Breast epithelium (tissue), 4 donors: ENCODE results near the gene RASGRP1. TPM values are rescaled to one million over a fixed set of nuclear protein-coding genes. Genes with fewer than 3 reads are reported as not detected.

Source experiments
- DNase-seq, 2 donors: peaks; one replicate each; pipeline ENCODE4 v3.0.0-alpha.2; 2019; ENCODE audit warnings: low spot score in 2 of 2
- H3K27ac ChIP-seq, 2 donors: fragments of 200-600 bp; sonication (generic) in 1 of 2; one replicate each; pipeline ENCODE4 v1.5.1; 2016 to 2019; ENCODE audit warnings: mild to moderate bottlenecking in 1 of 2
- H3K27me3 ChIP-seq, 2 donors: fragments of 200-600 bp; sonication (generic) in 1 of 2; one replicate each; pipeline versions ENCODE4 v1.5.1 to v1.6.0; 2017 to 2019; ENCODE audit warnings: control low read depth in 1 of 2, mild to moderate bottlenecking in 1 of 2
- H3K36me3 ChIP-seq: fragments of 200-600 bp; one replicate; pipeline ENCODE4 v1.5.1; 2019
- H3K4me1 ChIP-seq, 2 donors: fragments of 200-600 bp; sonication (generic); one replicate each; pipeline ENCODE4 v1.5.1; 2016 to 2019; ENCODE audit warnings: control low read depth in 1 of 2
- H3K4me3 ChIP-seq, 3 donors: fragments of 200-600 bp; sonication (generic); 1 replicate in 2 of 3; 2 replicates in 1 of 3; pipeline ENCODE4 v1.5.1; 2016 to 2019; ENCODE audit warnings: mild to moderate bottlenecking in 3 of 3, moderate library complexity in 2 of 3
- H3K9me3 ChIP-seq, 2 donors: fragments of 200-600 bp; sonication (generic) in 1 of 2; one replicate each; pipeline ENCODE4 v1.5.1; 2016 to 2019; ENCODE audit warnings: control low read depth in 1 of 2
- POLR2A ChIP-seq: fragments of 450-650 bp; IDR thresholded peaks from one replicate; pipeline ENCODE4 v1.6.1; 2016; ENCODE audit warnings: antibody characterized with exemption, mild to moderate bottlenecking, moderate library complexity
- POLR2AphosphoS5 ChIP-seq, 3 donors: sonication (generic); formaldehyde crosslinking; IDR thresholded peaks; one replicate each; pipeline ENCODE4 v1.6.1; 2017; ENCODE audit warnings: antibody characterized with exemption in 3 of 3
- intact Hi-C: fragments of 100-400 bp; cut with DNase I; formaldehyde crosslinking; loops from one replicate; pipeline ENCODE4 v1.15.1; 2023; ENCODE audit warnings: low total_unique reads
- total RNA-seq, 3 donors: library from RNA; depleted of rRNA; stranded (reverse); fragments of >200 nt; gene quantifications; one replicate each; pipeline ENCODE4 v1.1.0, GENCODE V29; 2016
- TF ChIP-seq, protein P1 (sequence below), 3 donors: fragments of 450-650 bp; IDR thresholded peaks; one replicate each; pipeline ENCODE4 v1.5.1; 2016 to 2017; ENCODE audit warnings: antibody characterized with exemption in 3 of 3, mild to moderate bottlenecking in 3 of 3, moderate library complexity in 3 of 3

RASGRP1 gene
- total RNA-seq, 3 donors from 2014 or later: 0.96 to 4.8 (median 1.3) TPM

DNA sequence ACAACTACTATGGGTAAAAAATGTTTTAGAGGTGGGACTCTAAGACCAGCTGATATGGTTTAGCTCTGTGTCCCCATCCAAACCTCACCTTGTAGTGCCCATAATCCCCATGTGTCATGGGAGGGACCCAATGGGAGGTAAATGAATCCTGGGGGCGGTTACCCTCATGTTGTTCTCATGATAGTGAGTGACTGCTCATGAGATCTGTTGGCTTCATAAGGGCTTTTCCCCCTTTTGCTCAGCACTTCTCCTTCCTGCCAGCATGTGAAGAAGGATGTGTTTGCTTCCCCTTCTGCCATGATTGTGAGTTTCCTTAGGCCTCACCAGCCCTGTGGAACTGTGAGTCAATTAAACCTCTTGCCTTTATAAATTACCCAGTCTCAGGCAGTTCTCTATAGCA lies 65.0 kb downstream of the RASGRP1 start:
- intact Hi-C loops: no loop called here
- Histone ChIP-seq H3K27me3 (no peaks in the 10 kb centered on the region), H3K4me1 (no peaks in the 10 kb centered on the region), H3K27ac (no peak overlapping the region), H3K36me3 (no peaks in the 10 kb centered on the region), H3K9me3 (no peaks in the 10 kb centered on the region), H3K4me3 (no peak overlapping the region)
- TF ChIP-seq POLR2AphosphoS5 (IDR thresholded peaks at IDR 0.05) (no peak), POLR2A (no peak)
- TF ChIP-seq, protein P1, sequence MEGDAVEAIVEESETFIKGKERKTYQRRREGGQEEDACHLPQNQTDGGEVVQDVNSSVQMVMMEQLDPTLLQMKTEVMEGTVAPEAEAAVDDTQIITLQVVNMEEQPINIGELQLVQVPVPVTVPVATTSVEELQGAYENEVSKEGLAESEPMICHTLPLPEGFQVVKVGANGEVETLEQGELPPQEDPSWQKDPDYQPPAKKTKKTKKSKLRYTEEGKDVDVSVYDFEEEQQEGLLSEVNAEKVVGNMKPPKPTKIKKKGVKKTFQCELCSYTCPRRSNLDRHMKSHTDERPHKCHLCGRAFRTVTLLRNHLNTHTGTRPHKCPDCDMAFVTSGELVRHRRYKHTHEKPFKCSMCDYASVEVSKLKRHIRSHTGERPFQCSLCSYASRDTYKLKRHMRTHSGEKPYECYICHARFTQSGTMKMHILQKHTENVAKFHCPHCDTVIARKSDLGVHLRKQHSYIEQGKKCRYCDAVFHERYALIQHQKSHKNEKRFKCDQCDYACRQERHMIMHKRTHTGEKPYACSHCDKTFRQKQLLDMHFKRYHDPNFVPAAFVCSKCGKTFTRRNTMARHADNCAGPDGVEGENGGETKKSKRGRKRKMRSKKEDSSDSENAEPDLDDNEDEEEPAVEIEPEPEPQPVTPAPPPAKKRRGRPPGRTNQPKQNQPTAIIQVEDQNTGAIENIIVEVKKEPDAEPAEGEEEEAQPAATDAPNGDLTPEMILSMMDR (IDR thresholded peaks at IDR 0.05): no peak
- no peak for DNase-seq

DNA sequence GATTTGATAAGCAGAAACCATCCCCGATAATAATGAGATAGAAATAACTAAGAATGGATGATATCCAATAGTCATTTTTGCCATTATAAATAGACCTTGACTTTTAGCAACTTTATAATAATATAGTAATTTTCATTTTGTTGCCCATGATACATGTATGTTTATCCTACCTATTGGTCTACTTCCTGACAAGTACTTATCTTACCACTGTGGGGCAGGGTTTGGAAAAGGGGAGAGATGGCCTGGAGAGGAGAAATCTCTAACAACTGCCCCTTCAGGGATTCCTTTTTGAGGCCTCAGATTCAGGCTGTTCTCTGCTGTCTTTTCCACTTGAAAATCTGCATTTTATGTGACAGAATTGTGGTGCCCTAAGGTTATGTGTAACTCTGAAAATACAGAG lies 68.5 kb downstream of the RASGRP1 start:
- TF ChIP-seq POLR2A: no peak
- TF ChIP-seq, protein P1 (IDR thresholded peaks at IDR 0.05): no peak
- no peak for TF ChIP-seq POLR2AphosphoS5 (IDR thresholded peaks at IDR 0.05)

DNA sequence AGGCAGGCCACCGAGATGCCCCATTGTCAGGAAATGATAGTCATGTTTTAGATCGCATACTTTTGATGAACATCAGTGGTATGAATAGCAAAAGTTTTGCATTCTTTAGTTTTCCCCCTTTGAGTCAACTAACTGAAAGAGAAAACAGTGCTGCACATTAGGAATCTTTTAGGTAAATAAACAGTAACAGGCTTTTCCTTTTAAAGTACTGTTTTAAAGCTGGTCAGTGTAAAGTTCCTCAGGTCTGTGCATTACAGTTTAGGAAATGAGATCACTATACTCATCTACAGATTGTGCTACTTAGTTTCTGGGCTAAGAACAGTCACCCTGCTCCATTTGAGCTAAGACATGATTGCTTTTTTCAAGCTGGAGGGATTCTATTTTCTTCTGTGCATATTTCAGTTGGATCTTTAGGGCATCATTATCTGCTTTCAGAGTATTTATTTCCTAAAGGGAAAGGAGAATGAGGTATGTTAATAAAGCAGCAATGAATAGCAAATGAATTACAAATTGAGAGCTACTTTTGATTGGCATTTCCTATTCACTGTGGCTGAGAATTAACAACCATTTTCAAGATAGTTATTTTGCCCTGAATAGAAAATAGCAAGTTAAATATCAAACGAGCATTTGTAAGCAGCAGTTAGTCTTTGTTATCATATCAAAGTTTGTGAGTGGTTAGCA lies 74.2 kb downstream of the RASGRP1 start:
- no peaks in the 10 kb centered on the region for H3K4me1 ChIP-seq
- no peaks in the 10 kb centered on the region for H3K36me3 ChIP-seq
- intact Hi-C loops: no loop called here
- H3K27ac ChIP-seq: no peak overlapping the region
- TF ChIP-seq POLR2AphosphoS5 (IDR thresholded peaks at IDR 0.05): no peak
- TF ChIP-seq, protein P1 (IDR thresholded peaks at IDR 0.05): no peak
- no peak for TF ChIP-seq POLR2A
- H3K9me3 ChIP-seq: no peaks in the 10 kb centered on the region
- no peaks in the 10 kb centered on the region for H3K27me3 ChIP-seq
- H3K4me3 ChIP-seq: no peak overlapping the region
- no peak for DNase-seq

More for the DNA sequence above, 68.5 kb downstream of the RASGRP1 start:
- Histone ChIP-seq H3K4me1 (no peaks in the 10 kb centered on the region), H3K4me3 (no peak overlapping the region), H3K36me3 (no peaks in the 10 kb centered on the region), H3K27ac (no peak overlapping the region), H3K9me3 (no peaks in the 10 kb centered on the region), H3K27me3 (no peaks in the 10 kb centered on the region)
- intact Hi-C loops: no loop called here
- DNase-seq: no peak

DNA sequence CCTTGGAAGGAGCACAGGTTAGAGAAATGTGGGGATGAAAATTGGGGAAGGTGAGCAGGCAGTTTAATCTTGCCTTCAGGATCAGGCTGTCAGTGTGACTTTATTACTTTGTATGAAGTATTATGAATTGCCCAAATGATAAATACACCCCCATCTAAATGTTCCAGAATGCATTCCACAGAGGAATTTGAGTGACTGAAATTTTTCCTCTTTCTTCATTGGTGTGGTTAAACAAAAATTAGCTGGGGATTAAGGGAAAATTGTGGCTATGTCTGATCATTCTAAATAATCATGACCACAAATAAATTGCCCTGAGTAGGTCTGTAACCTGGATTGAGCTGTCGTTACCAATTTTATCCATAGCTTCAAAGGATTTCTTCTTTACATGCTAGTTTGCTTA lies 77.2 kb downstream of the RASGRP1 start:
- Histone ChIP-seq H3K27me3 (no peaks in the 10 kb centered on the region), H3K9me3 (no peaks in the 10 kb centered on the region), H3K4me1 (no peaks in the 10 kb centered on the region), H3K36me3 (no peaks in the 10 kb centered on the region), H3K27ac (no peak overlapping the region), H3K4me3 (no peak overlapping the region)
- intact Hi-C loops: no loop called here
- no peak for DNase-seq
- no peak for TF ChIP-seq POLR2A
- TF ChIP-seq, protein P1 (IDR thresholded peaks at IDR 0.05): no peak
- no peak for TF ChIP-seq POLR2AphosphoS5 (IDR thresholded peaks at IDR 0.05)

DNA sequence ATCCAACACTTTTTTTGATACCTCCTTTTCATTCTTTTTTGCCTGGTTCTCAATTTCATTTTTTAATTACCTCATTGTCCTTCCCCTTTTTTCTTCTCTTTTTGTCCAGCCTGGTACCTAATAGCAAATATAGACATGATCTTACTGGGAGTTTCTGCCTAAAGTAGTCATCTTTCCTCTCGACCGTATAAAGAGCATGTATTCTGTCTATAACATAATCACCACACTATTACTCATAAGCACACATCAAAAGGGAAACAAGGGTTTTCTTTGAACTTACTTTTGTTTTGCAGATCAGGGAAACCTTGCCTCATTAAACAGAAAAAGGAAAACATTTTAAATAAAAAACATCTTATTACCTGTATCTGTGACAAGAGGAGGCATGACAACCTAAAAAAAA lies 77.7 kb downstream of the RASGRP1 start:
- TF ChIP-seq POLR2A: no peak
- H3K27me3 ChIP-seq: no peaks in the 10 kb centered on the region
- H3K4me3 ChIP-seq: no peak overlapping the region
- H3K4me1 ChIP-seq: no peaks in the 10 kb centered on the region
- intact Hi-C loops: no loop called here
- no peak for DNase-seq
- H3K27ac ChIP-seq: no peak overlapping the region
- H3K36me3 ChIP-seq: no peaks in the 10 kb centered on the region
- no peaks in the 10 kb centered on the region for H3K9me3 ChIP-seq

DNA sequence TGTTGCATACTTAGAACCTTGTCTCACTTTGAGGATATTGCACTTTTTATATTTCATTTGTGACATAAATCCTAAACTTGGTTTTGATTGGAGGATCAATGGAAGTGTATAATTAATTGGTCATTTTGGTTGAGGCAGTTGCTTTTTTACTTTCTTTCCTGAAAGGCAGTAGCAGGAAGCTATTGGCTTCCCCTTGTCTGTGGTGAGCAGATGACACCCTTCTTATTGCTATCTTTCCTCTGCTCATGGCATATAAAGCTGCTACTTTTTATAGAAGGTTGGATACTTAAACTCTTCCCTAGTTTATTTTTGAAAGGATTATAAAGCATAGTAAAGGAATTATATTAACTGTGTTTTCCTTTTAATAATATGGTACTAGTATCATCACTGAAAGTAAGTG lies 82.0 kb downstream of the RASGRP1 start:
- intact Hi-C loops: no loop called here
- H3K36me3 ChIP-seq: no peaks in the 10 kb centered on the region
- no peaks in the 10 kb centered on the region for H3K4me1 ChIP-seq
- no peak for DNase-seq
- TF ChIP-seq POLR2A: no peak
- TF ChIP-seq POLR2AphosphoS5 (IDR thresholded peaks at IDR 0.05): no peak
- no peak overlapping the region for H3K4me3 ChIP-seq
- H3K27ac ChIP-seq: no peak overlapping the region
- H3K27me3 ChIP-seq: no peaks in the 10 kb centered on the region
- no peaks in the 10 kb centered on the region for H3K9me3 ChIP-seq
